PC-3 (cell line): ENCODE data around the gene CABLES1. TPM values are rescaled to one million over a fixed set of nuclear protein-coding genes. Genes with fewer than 3 reads are reported as not detected.

ENCODE experiments used
- ATAC-seq: fragments of 200-7000 bp; cut with Tn5 transposase; 2 replicates; pipeline ENCODE4 v1.9.1; 2020; ENCODE audit warnings: mild to moderate bottlenecking, moderate library complexity
- BruUV-seq: library from RNA; stranded (reverse); fragments of 400-500 nt; replicated peaks from 2 replicates; lab custom pipeline; 2021; lab: Mats Ljungman, UMichigan
- CTCF ChIA-PET: fragments of 300-600 bp; sonication (Branson Sonifier 250); formaldehyde crosslinking; loops from one replicate; lab custom pipeline; 2022; ENCODE audit warnings: antibody characterized with exemption; lab: Charles Lee
- POLR2A ChIA-PET: fragments of 300-600 bp; sonication (Branson Sonifier 250); formaldehyde crosslinking; loops from one replicate; lab custom pipeline; 2022; ENCODE audit warnings: antibody characterized with exemption; ENCODE audit not compliant: unreplicated experiment; lab: Charles Lee
- DNase-seq: peaks from one replicate; pipeline ENCODE4 v3.0.0-alpha.2; 2015
- H2AFZ ChIP-seq: fragments of 300-600 bp; sonication (generic); 2 replicates; pipeline ENCODE4 v1.6.0; 2016; ENCODE audit warnings: antibody characterized with exemption, low read length
- H3F3A ChIP-seq: fragments of 300-600 bp; sonication (generic); one replicate; pipeline ENCODE4 v1.6.0; 2017; ENCODE audit warnings: antibody characterized with exemption, low read length, control low read depth, mild to moderate bottlenecking; ENCODE audit not compliant: unreplicated experiment
- H3K27ac ChIP-seq: fragments of 300-600 bp; sonication (generic); 2 replicates; pipeline ENCODE4 v1.5.1; 2016; ENCODE audit warnings: mild to moderate bottlenecking, low read length
- H3K27me3 ChIP-seq: fragments of 300-600 bp; sonication (generic); 2 replicates; pipeline ENCODE4 v1.6.1; 2016; ENCODE audit warnings: low read length, mixed read lengths
- H3K36me3 ChIP-seq: fragments of 300-600 bp; sonication (generic); 2 replicates; pipeline ENCODE4 v1.6.1; 2016; ENCODE audit warnings: low read depth, mixed run types, low read length, mixed read lengths
- H3K4me1 ChIP-seq: fragments of 300-600 bp; sonication (generic); 2 replicates; pipeline ENCODE4 v1.5.1; 2016; ENCODE audit warnings: low read length; ENCODE audit not compliant: insufficient read depth
- H3K4me2 ChIP-seq: fragments of 300-600 bp; sonication (generic); 2 replicates; pipeline ENCODE4 v1.6.0; 2016; ENCODE audit warnings: low read length
- H3K4me3 ChIP-seq: fragments of 300-600 bp; sonication (generic); 2 replicates; pipeline ENCODE4 v1.5.1; 2016; ENCODE audit warnings: mild to moderate bottlenecking, low read length, mixed read lengths
- H3K79me2 ChIP-seq: fragments of 300-600 bp; sonication (generic); 2 replicates; pipeline ENCODE4 v1.6.1; 2017; ENCODE audit warnings: low read length, mixed read lengths
- H3K9ac ChIP-seq: fragments of 300-600 bp; sonication (generic); 2 replicates; pipeline ENCODE4 v1.6.0; 2016; ENCODE audit warnings: mild to moderate bottlenecking, low read length
- H3K9me2 ChIP-seq: fragments of 300-600 bp; sonication (generic); replicated peaks from 2 replicates; pipeline ENCODE4 v1.6.1; 2016; ENCODE audit warnings: mixed run types, low read length, mixed read lengths
- H3K9me3 ChIP-seq: fragments of 300-600 bp; sonication (generic); 2 replicates; pipeline ENCODE4 v1.6.1; 2016; ENCODE audit warnings: low read length, mixed read lengths
- H4K20me1 ChIP-seq: fragments of 300-600 bp; sonication (generic); 2 replicates; pipeline ENCODE4 v1.6.1; 2016; ENCODE audit warnings: low read length, mixed read lengths
- EZH2 ChIP-seq: fragments of 300-600 bp; sonication (generic); IDR thresholded peaks from one replicate; pipeline ENCODE4 v1.6.1; 2017; ENCODE audit warnings: antibody characterized with exemption, mild to moderate bottlenecking, low read length; ENCODE audit not compliant: unreplicated experiment
- EZH2phosphoT487 ChIP-seq: fragments of 300-600 bp; sonication (generic); IDR thresholded peaks from 2 replicates; pipeline ENCODE4 v1.6.1; 2018; ENCODE audit warnings: mild to moderate bottlenecking, antibody characterized with exemption, low read length, borderline replicate concordance
- intact Hi-C: fragments of 100-400 bp; cut with micrococcal nuclease; formaldehyde crosslinking; loops from 2 replicates; pipeline ENCODE4 v1.9.0; 2023
- total RNA-seq: library from RNA; depleted of rRNA; stranded (reverse); fragments of >200 nt; gene quantifications from 2 replicates; pipeline ENCODE4 v1.2.3, GENCODE V29; 2014; rRNA removed
- TF ChIP-seq, protein P1 (sequence below): fragments of 300-600 bp; sonication (generic); conservative IDR thresholded peaks from 2 replicates; pipeline ENCODE4 v1.5.1; 2017; ENCODE audit warnings: antibody characterized with exemption, low read depth, mild to moderate bottlenecking, low read length

Gene CABLES1
- total RNA-seq, 1 experiment from 2014 or later = 18.6 TPM

DNA sequence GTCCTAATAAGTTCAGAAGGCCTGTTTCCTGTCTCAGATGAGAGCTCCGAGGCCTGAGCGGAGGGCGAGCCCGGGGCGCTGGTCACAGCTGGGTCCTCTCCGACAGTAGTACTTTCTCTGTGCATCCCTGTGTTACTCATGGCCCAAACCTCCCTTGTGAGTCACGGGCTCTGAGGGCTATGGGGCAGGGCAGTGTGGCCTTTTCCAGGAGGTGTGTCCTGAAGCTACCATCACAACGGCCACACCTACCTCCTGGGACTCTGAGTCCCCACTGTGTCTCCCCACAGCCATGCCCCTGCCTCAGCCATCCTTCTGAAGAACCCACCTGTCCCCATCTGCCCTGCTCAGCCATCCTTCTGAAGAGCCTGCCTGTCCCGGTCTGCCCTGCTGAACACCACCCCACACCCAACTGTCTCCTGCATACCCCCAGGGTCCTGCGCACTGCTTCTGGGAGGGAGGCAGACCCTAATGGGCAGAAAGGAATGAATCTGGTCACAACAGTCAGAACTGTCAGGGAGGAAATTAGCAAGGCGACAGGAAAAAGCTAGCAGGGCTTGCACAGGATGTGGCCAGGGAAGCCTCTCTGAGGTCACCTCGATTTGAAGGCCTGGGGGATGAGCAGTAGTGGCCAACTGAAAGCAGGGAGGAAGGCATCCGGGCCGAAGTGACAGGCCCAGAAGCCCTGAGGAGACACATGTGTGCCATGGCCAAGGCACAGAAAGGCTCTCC is 172.4 kb downstream of the CABLES1 start:
- H3K4me2 ChIP-seq = 0 out of 2 replicates have a peak overlapping the region, but pooled peaks have one; percentile 14
- H3K9me2 ChIP-seq = no peaks in the 10 kb centered on the region
- no peaks in the 10 kb centered on the region for H3K79me2 ChIP-seq
- H3K27ac ChIP-seq = no peak overlapping the region
- no peaks in the 10 kb centered on the region for H3F3A ChIP-seq
- TF ChIP-seq, protein P1, sequence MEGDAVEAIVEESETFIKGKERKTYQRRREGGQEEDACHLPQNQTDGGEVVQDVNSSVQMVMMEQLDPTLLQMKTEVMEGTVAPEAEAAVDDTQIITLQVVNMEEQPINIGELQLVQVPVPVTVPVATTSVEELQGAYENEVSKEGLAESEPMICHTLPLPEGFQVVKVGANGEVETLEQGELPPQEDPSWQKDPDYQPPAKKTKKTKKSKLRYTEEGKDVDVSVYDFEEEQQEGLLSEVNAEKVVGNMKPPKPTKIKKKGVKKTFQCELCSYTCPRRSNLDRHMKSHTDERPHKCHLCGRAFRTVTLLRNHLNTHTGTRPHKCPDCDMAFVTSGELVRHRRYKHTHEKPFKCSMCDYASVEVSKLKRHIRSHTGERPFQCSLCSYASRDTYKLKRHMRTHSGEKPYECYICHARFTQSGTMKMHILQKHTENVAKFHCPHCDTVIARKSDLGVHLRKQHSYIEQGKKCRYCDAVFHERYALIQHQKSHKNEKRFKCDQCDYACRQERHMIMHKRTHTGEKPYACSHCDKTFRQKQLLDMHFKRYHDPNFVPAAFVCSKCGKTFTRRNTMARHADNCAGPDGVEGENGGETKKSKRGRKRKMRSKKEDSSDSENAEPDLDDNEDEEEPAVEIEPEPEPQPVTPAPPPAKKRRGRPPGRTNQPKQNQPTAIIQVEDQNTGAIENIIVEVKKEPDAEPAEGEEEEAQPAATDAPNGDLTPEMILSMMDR = no peak
- TF ChIP-seq EZH2 (no peak), EZH2phosphoT487 (no peak)
- no peaks in the 10 kb centered on the region; the same call in 1 of the 2 replicates for H3K36me3 ChIP-seq
- ChIA-PET POLR2A (interaction anchor here (0.6 kb wide), 1 partner anchor 216 kb away, joined by 10 read pairs; no protein-coding TSS in a partner anchor), CTCF (no interaction called here)
- no peaks in the 10 kb centered on the region for H3K9me3 ChIP-seq
- ATAC-seq (peak; percentile 16; the same call in 1 of the 2 replicates), DNase-seq (peak; percentile 32)
- H3K4me1 ChIP-seq = peaks cover 28% of the 10 kb centered on the region
- BruUV-seq = no TSS peak
- H2AFZ ChIP-seq = no peak overlapping the region
- intact Hi-C loops = no loop called here
- no peaks in the 10 kb centered on the region for H4K20me1 ChIP-seq
- H3K4me3 ChIP-seq = no peak overlapping the region
- no peaks in the 10 kb centered on the region for H3K27me3 ChIP-seq
- H3K9ac ChIP-seq = no peak overlapping the region

Other genes starting within 250 kb of the CABLES1 start
- gene RBBP8, start 202.2 kb upstream of the CABLES1 start, total RNA-seq = 31.9 and 41.1 TPM in 2 replicates